GM12878 (cell line): ENCODE measurements around the gene TMEM237. TPM values are rescaled to one million over a fixed set of nuclear protein-coding genes. Genes with fewer than 3 reads are reported as not detected.

ENCODE experiments used
- ATF3 ChIP-seq: IDR thresholded peaks from 2 replicates; pipeline ENCODE4 v1.6.1; 2011; ENCODE audit warnings: low read depth, mild to moderate bottlenecking, low read length, moderate library complexity, borderline replicate concordance; ENCODE audit errors: extremely low read depth
- CBFB ChIP-seq: IDR thresholded peaks from 2 replicates; pipeline ENCODE4 v1.6.1; 2016; ENCODE audit warnings: antibody characterized with exemption, low read depth
- CBX5 ChIP-seq: sonication (generic); IDR thresholded peaks from 2 replicates; pipeline ENCODE4 v1.6.1; 2016; ENCODE audit warnings: low read depth, moderate library complexity, mild to moderate bottlenecking, inconsistent platforms
- CHD1 ChIP-seq: IDR thresholded peaks from 2 replicates; pipeline ENCODE4 v1.6.1; 2012; ENCODE audit warnings: low read depth, low read length, improper control_type of control experiment
- CHD2 ChIP-seq: IDR thresholded peaks from 2 replicates; pipeline ENCODE4 v1.6.1; 2011; ENCODE audit warnings: low read depth, low read length, improper control_type of control experiment, borderline replicate concordance
- ETV6 ChIP-seq, 2 experiments: fragments of 450-650 bp in 1 of 2; IDR thresholded peaks in 1 of 2; conservative IDR thresholded peaks in 1 of 2; 2 replicates each; pipeline ENCODE4 v1.6.1; 2014; ENCODE audit warnings: antibody characterized with exemption in 1 of 2, borderline replicate concordance in 1 of 2, low read depth in 1 of 2, mild to moderate bottlenecking in 1 of 2, moderate library complexity in 1 of 2
- FOS ChIP-seq: IDR thresholded peaks from 3 replicates; pipeline ENCODE4 v1.6.1; 2011; ENCODE audit warnings: borderline replicate concordance; ENCODE audit not compliant: insufficient read length; ENCODE audit errors: extremely low read depth
- IRF5 ChIP-seq: fragments of 450-650 bp; IDR thresholded peaks from 2 replicates; pipeline ENCODE4 v1.6.1; 2017; ENCODE audit warnings: borderline replicate concordance
- MLLT1 ChIP-seq: fragments of 450-650 bp; IDR thresholded peaks from 2 replicates; pipeline ENCODE4 v1.6.1; 2016; ENCODE audit warnings: mild to moderate bottlenecking
- NKRF ChIP-seq: fragments of 450-650 bp; conservative IDR thresholded peaks from 2 replicates; pipeline ENCODE4 v1.6.1; 2017; ENCODE audit warnings: mild to moderate bottlenecking, moderate library complexity
- NR2C1 ChIP-seq: fragments of 450-650 bp; IDR thresholded peaks from 2 replicates; pipeline ENCODE4 v1.6.1; 2017; ENCODE audit warnings: antibody characterized with exemption, mild to moderate bottlenecking, moderate library complexity
- NR2F1 ChIP-seq: fragments of 450-650 bp; conservative IDR thresholded peaks from 2 replicates; pipeline ENCODE4 v1.6.1; 2017; ENCODE audit warnings: mild to moderate bottlenecking
- RELA ChIP-seq: fragments of 450-650 bp; IDR thresholded peaks from 2 replicates; pipeline ENCODE4 v1.8.0; 2014; ENCODE audit warnings: borderline replicate concordance; ENCODE audit not compliant: partially characterized antibody
- SIN3A ChIP-seq: IDR thresholded peaks from 2 replicates; pipeline ENCODE4 v1.6.1; 2012; ENCODE audit warnings: low read depth, low read length, improper control_type of control experiment
- SIX5 ChIP-seq: IDR thresholded peaks from 2 replicates; pipeline ENCODE4 v1.6.1; 2011; ENCODE audit warnings: mild to moderate bottlenecking, low read depth, low read length, moderate library complexity; ENCODE audit not compliant: severe bottlenecking
- SKIL ChIP-seq: fragments of 450-650 bp; IDR thresholded peaks from 2 replicates; pipeline ENCODE4 v1.6.1; 2017; ENCODE audit warnings: mild to moderate bottlenecking, low read depth, inconsistent platforms; ENCODE audit not compliant: poor library complexity, severe bottlenecking
- SMARCA5 ChIP-seq: fragments of 450-650 bp; IDR thresholded peaks from 2 replicates; pipeline ENCODE4 v1.6.1; 2017; ENCODE audit warnings: mild to moderate bottlenecking
- SREBF1 ChIP-seq: IDR thresholded peaks from 2 replicates; pipeline ENCODE4 v1.6.1; 2012; ENCODE audit warnings: mild to moderate bottlenecking, low read length
- TAF1 ChIP-seq: IDR thresholded peaks from 2 replicates; pipeline ENCODE4 v1.6.1; 2011; ENCODE audit warnings: mild to moderate bottlenecking, low read depth, low read length, borderline replicate concordance
- ZBTB33 ChIP-seq: fragments of 450-650 bp; IDR thresholded peaks from 2 replicates; pipeline ENCODE4 v1.6.1; 2017; ENCODE audit warnings: mild to moderate bottlenecking
- polyA plus RNA-seq, 11 experiments: library from polyadenylated mRNA; depleted of rRNA in 4 of 11; unstranded in 6 of 11; stranded (reverse) in 5 of 11; fragments of >200 nt; fragmentation: Nextera tagmentation in 4 of 11; fragmentation: Illumina TruSeq in 1 of 11; extraction: Ambion mirVana in 4 of 11; extraction: Trizol in 1 of 11; gene quantifications; 1 replicate in 1 of 11; 2 replicates in 10 of 11; pipeline versions ENCODE4 v1.2.1 to v1.2.3, GENCODE V29; 2011 to 2016; ENCODE audit warnings: inconsistent platforms in 2 of 11, missing spikeins in 2 of 11, low read depth in 1 of 11
- total RNA-seq, 4 experiments: library from RNA; depleted of rRNA in 3 of 4; stranded (reverse); fragments of >200 nt in 3 of 4; fragmentation: Illumina TruSeq in 1 of 4; extraction: Trizol in 1 of 4; gene quantifications; 2 replicates each; pipeline versions ENCODE4 v1.2.1 to v1.2.3, GENCODE V29; 2013 to 2021

Gene TMEM237
- total and polyA plus RNA-seq, 10 of the 15 experiments (the other 5 are each of a cell fraction or from before 2014, with no cell fraction given): 15.0 to 43.7 (median 29.3) TPM

GRCh38 chr2:201642579-201643215 is 606 bp downstream of the TMEM237 start (continued):
- peak; percentile 86 for TF ChIP-seq IRF5
- no peak for TF ChIP-seq NR2C1
- 0 out of 2 replicates have a peak, but pooled peaks have one; percentile 67 for TF ChIP-seq MLLT1
- TF ChIP-seq SKIL: no peak
- no peak for TF ChIP-seq SIX5
- 0 out of 2 replicates have a peak, but pooled peaks have one; percentile 8 for TF ChIP-seq CHD2
- peak; percentile 75 for TF ChIP-seq SIN3A
- no peak for TF ChIP-seq ETV6 (conservative IDR thresholded peaks at IDR 0.05 in 1 of 2, IDR thresholded peaks at IDR 0.05 in 1 of 2; ENCODE audit: borderline replicate concordance in 1 of 2, low read depth in 1 of 2)
- TF ChIP-seq SMARCA5: 0 out of 2 replicates have a peak, but pooled peaks have one; percentile 30
- TF ChIP-seq NR2F1: 0 out of 2 replicates have a peak, but pooled peaks have one; percentile 25
- peak; percentile 85; the same call in 1 of the 2 replicates for TF ChIP-seq CBFB
- no peak for TF ChIP-seq RELA
- TF ChIP-seq NKRF: peak; percentile 61; the same call in 1 of the 2 replicates
- TF ChIP-seq FOS: no peak
- peak; percentile 52; the same call in 1 of the 2 replicates for TF ChIP-seq TAF1
- TF ChIP-seq ATF3: peak; percentile 77
- no peak for TF ChIP-seq SREBF1
- no peak for TF ChIP-seq CHD1
- no peak for TF ChIP-seq ZBTB33
- TF ChIP-seq CBX5: no peak
